ENCODE data around the gene KY. TPM values are rescaled to one million over a fixed set of nuclear protein-coding genes. Genes with fewer than 3 reads are reported as not detected.

Gene KY
- total RNA-seq, 2 experiments from 2014 or later, result not detected

- H3K27ac Mint-ChIP-seq, result no peak overlapping the region
- H3K9me3 Mint-ChIP-seq, result no peaks in the 10 kb centered on the region
- no peaks in the 10 kb centered on the region for H3K36me3 Mint-ChIP-seq
- H3K27me3 Mint-ChIP-seq, result no peaks in the 10 kb centered on the region
- H3K4me1 Mint-ChIP-seq, result no peaks in the 10 kb centered on the region
- DNase-seq, result no peak
- no peak overlapping the region for H3K4me3 Mint-ChIP-seq
Measured at GRCh38 chr3:134641671-134642300, 9.0 kb downstream of the KY start.

GRCh38 chr3:134640872-134641470 lies 9.9 kb downstream of the KY start:
- Mint-ChIP-seq H3K4me3 (no peak overlapping the region), H3K9me3 (no peaks in the 10 kb centered on the region), H3K36me3 (no peaks in the 10 kb centered on the region), H3K4me1 (no peaks in the 10 kb centered on the region), H3K27me3 (no peaks in the 10 kb centered on the region), H3K27ac (no peak overlapping the region)
- DNase-seq, result no peak

GRCh38 chr3:134640378-134640777 lies 10.4 kb downstream of the KY start:
- H3K27me3 Mint-ChIP-seq, result no peaks in the 10 kb centered on the region
- no peak overlapping the region for H3K27ac Mint-ChIP-seq
- no peaks in the 10 kb centered on the region for H3K36me3 Mint-ChIP-seq
- no peaks in the 10 kb centered on the region for H3K9me3 Mint-ChIP-seq
- no peaks in the 10 kb centered on the region for H3K4me1 Mint-ChIP-seq
- H3K4me3 Mint-ChIP-seq, result no peak overlapping the region
- no peak for DNase-seq

- Mint-ChIP-seq H3K27me3 (no peaks in the 10 kb centered on the region), H3K4me1 (no peaks in the 10 kb centered on the region), H3K27ac (no peak overlapping the region), H3K9me3 (no peaks in the 10 kb centered on the region), H3K4me3 (no peak overlapping the region), H3K36me3 (no peaks in the 10 kb centered on the region)
- no peak for DNase-seq
Measured at GRCh38 chr3:134638385-134639030, 12.3 kb downstream of the KY start.

GRCh38 chr3:134636406-134636805 lies 14.4 kb downstream of the KY start:
- H3K36me3 Mint-ChIP-seq, result no peaks in the 10 kb centered on the region
- H3K9me3 Mint-ChIP-seq, result peaks cover 6% of the 10 kb centered on the region
- H3K27ac Mint-ChIP-seq, result no peak overlapping the region
- no peak overlapping the region for H3K4me3 Mint-ChIP-seq
- DNase-seq, result no peak
- H3K4me1 Mint-ChIP-seq, result no peaks in the 10 kb centered on the region
- H3K27me3 Mint-ChIP-seq, result peaks cover 7% of the 10 kb centered on the region

- peaks cover 14% of the 10 kb centered on the region for H3K27me3 Mint-ChIP-seq
- peaks cover 15% of the 10 kb centered on the region for H3K9me3 Mint-ChIP-seq
- H3K36me3 Mint-ChIP-seq, result peaks cover 2% of the 10 kb centered on the region
- no peak overlapping the region for H3K4me3 Mint-ChIP-seq
- no peaks in the 10 kb centered on the region for H3K4me1 Mint-ChIP-seq
- DNase-seq, result no peak
- no peak overlapping the region for H3K27ac Mint-ChIP-seq
Measured at GRCh38 chr3:134630506-134630905, 20.3 kb downstream of the KY start.

- no peak overlapping the region for H3K27ac Mint-ChIP-seq
- no peak for DNase-seq
- H3K9me3 Mint-ChIP-seq, result peaks cover 15% of the 10 kb centered on the region
- H3K4me3 Mint-ChIP-seq, result no peak overlapping the region
- peaks cover 14% of the 10 kb centered on the region for H3K27me3 Mint-ChIP-seq
- H3K36me3 Mint-ChIP-seq, result peaks cover 2% of the 10 kb centered on the region
- no peaks in the 10 kb centered on the region for H3K4me1 Mint-ChIP-seq
Measured at GRCh38 chr3:134628884-134629283, 21.9 kb downstream of the KY start.

GRCh38 chr3:134627831-134628230 lies 23.0 kb downstream of the KY start:
- H3K9me3 Mint-ChIP-seq, result peaks cover 15% of the 10 kb centered on the region
- no peaks in the 10 kb centered on the region for H3K4me1 Mint-ChIP-seq
- H3K36me3 Mint-ChIP-seq, result peaks cover 2% of the 10 kb centered on the region
- no peak for DNase-seq
- peaks cover 11% of the 10 kb centered on the region for H3K27me3 Mint-ChIP-seq
- no peak overlapping the region for H3K27ac Mint-ChIP-seq
- no peak overlapping the region for H3K4me3 Mint-ChIP-seq

- Mint-ChIP-seq H3K9me3 (peaks cover 7% of the 10 kb centered on the region), H3K4me1 (peaks cover 4% of the 10 kb centered on the region), H3K27ac (no peak overlapping the region), H3K36me3 (peaks cover 1% of the 10 kb centered on the region), H3K27me3 (peaks cover 5% of the 10 kb centered on the region), H3K4me3 (no peak overlapping the region)
- no peak for DNase-seq
Measured at GRCh38 chr3:134625885-134626741, 24.7 kb downstream of the KY start.

GRCh38 chr3:134625462-134625861 lies 25.4 kb downstream of the KY start:
- H3K36me3 Mint-ChIP-seq, result no peaks in the 10 kb centered on the region
- no peak for DNase-seq
- peaks cover under 1% of the 10 kb centered on the region for H3K27me3 Mint-ChIP-seq
- H3K27ac Mint-ChIP-seq, result no peak overlapping the region
- no peak overlapping the region for H3K4me3 Mint-ChIP-seq
- peaks cover 4% of the 10 kb centered on the region for H3K4me1 Mint-ChIP-seq
- peaks cover under 1% of the 10 kb centered on the region for H3K9me3 Mint-ChIP-seq

GRCh38 chr3:134624537-134625287 lies 26.1 kb downstream of the KY start:
- Mint-ChIP-seq H3K9me3 (no peaks in the 10 kb centered on the region), H3K4me3 (no peak overlapping the region), H3K27ac (no peak overlapping the region), H3K4me1 (peaks cover 4% of the 10 kb centered on the region), H3K27me3 (no peaks in the 10 kb centered on the region), H3K36me3 (no peaks in the 10 kb centered on the region)
- DNase-seq, result no peak

GRCh38 chr3:134623615-134624245 lies 27.1 kb downstream of the KY start:
- DNase-seq, result no peak
- Mint-ChIP-seq H3K4me1 (peaks cover 4% of the 10 kb centered on the region), H3K27me3 (no peaks in the 10 kb centered on the region), H3K36me3 (no peaks in the 10 kb centered on the region), H3K9me3 (no peaks in the 10 kb centered on the region), H3K27ac (no peak overlapping the region), H3K4me3 (no peak overlapping the region)

- no peaks in the 10 kb centered on the region for H3K9me3 Mint-ChIP-seq
- no peak for DNase-seq
- H3K4me3 Mint-ChIP-seq, result no peak overlapping the region
- H3K27me3 Mint-ChIP-seq, result no peaks in the 10 kb centered on the region
- H3K36me3 Mint-ChIP-seq, result no peaks in the 10 kb centered on the region
- peaks cover 4% of the 10 kb centered on the region for H3K4me1 Mint-ChIP-seq
- H3K27ac Mint-ChIP-seq, result no peak overlapping the region
Measured at GRCh38 chr3:134622806-134623365, 27.9 kb downstream of the KY start.

GRCh38 chr3:134621854-134622253 lies 29.0 kb downstream of the KY start:
- Mint-ChIP-seq H3K36me3 (no peaks in the 10 kb centered on the region), H3K4me1 (peaks cover 4% of the 10 kb centered on the region), H3K27me3 (no peaks in the 10 kb centered on the region), H3K27ac (no peak overlapping the region), H3K9me3 (no peaks in the 10 kb centered on the region), H3K4me3 (no peak overlapping the region)
- no peak for DNase-seq
